ENCODE results near the gene RBMS2. TPM values are rescaled to one million over a fixed set of nuclear protein-coding genes. Genes with fewer than 3 reads are reported as not detected.
"Not testable (repeated sequence)": the region's sequence is repeated elsewhere in the genome, so short reads cannot be mapped to it uniquely, and the experiment has no call there.

RBMS2 gene
- polyA plus RNA-seq, 3 donors = 5.1 to 8.2 (median 6.5) TPM

DNA sequence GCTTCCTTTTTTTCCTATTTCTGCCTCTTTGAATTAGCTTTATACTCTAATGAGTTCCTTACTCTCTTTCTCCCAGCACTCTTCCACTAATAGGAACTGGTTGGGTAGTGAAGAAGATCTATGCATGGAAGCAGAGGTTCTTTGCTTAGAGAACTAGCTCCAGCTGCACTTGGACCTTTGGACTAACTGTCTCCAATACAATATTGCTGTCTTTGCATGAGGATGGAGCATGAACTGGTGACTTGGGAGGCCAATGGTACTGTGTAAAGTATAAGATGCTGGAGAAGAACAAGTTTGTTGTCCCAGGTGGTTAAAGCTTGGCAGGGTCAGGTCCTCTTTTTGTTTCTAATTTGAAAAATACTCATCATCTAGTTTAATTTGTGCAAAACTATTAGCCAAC lies 31.3 kb upstream of the RBMS2 start:
- Histone ChIP-seq H3K4me2 (replicated peaks; ENCODE audit: extremely low read depth, low read length, poor library complexity, severe bottlenecking) (no peak overlapping the region), H3K4me1 (ENCODE audit: control insufficient read depth in 1 of 2, insufficient read depth in 2 of 2, low read length in 2 of 2) (peaks cover 15 to 20% of the 10 kb centered on the region in 2 donors), H3K4me3 (replicated peaks in 1 of 3; ENCODE audit: low read depth in 2 of 3, low read length in 3 of 3) (no peak overlapping the region), H2AFZ (ENCODE audit: insufficient read depth, low read depth, low read length, poor library complexity, severe bottlenecking) (no peak overlapping the region), H4K20me1 (ENCODE audit: insufficient read depth, low read length) (no peaks in the 10 kb centered on the region), H3K9me3 (replicated peaks in 1 of 2; ENCODE audit: control insufficient read depth in 1 of 2, insufficient read depth in 1 of 2, low read length in 2 of 2) (peaks cover 6 to 17% of the 10 kb centered on the region in 2 donors), H3K9ac (ENCODE audit: insufficient read depth, low read length, poor library complexity, severe bottlenecking) (no peak overlapping the region), H3K36me3 (replicated peaks in 1 of 2; ENCODE audit: control insufficient read depth in 1 of 2, insufficient read depth in 2 of 2, low read length in 2 of 2) (no peaks in the 10 kb centered on the region), H3K27me3 (ENCODE audit: control insufficient read depth in 2 of 2, insufficient read depth in 2 of 2, low read length in 2 of 2) (peaks cover 27 to 53% of the 10 kb centered on the region in 2 donors), H3K27ac (ENCODE audit: low read depth in 1 of 2, low read length in 2 of 2) (no peak overlapping the region), H3K79me2 (ENCODE audit: insufficient read depth, low read length) (no peaks in the 10 kb centered on the region)
- Mint-ChIP-seq H3K4me1 (peaks cover 26% of the 10 kb centered on the region), H3K27ac (no peak overlapping the region), H3K4me3 (peak overlapping the region in 1 of 2 donors; percentile 26), H3K36me3 (peaks cover 6 to 8% of the 10 kb centered on the region in 2 donors), H3K9me3 (peaks cover 5 to 32% (median 21%) of the 10 kb centered on the region in 7 donors), H3K27me3 (ENCODE audit: low read depth in 3 of 3) (peaks cover 49 to 63% (median 58%) of the 10 kb centered on the region in 3 donors)
- no peak for DNase-seq
- intact Hi-C loops (cut with micrococcal nuclease) = no loop called here
- TF ChIP-seq, protein P1, sequence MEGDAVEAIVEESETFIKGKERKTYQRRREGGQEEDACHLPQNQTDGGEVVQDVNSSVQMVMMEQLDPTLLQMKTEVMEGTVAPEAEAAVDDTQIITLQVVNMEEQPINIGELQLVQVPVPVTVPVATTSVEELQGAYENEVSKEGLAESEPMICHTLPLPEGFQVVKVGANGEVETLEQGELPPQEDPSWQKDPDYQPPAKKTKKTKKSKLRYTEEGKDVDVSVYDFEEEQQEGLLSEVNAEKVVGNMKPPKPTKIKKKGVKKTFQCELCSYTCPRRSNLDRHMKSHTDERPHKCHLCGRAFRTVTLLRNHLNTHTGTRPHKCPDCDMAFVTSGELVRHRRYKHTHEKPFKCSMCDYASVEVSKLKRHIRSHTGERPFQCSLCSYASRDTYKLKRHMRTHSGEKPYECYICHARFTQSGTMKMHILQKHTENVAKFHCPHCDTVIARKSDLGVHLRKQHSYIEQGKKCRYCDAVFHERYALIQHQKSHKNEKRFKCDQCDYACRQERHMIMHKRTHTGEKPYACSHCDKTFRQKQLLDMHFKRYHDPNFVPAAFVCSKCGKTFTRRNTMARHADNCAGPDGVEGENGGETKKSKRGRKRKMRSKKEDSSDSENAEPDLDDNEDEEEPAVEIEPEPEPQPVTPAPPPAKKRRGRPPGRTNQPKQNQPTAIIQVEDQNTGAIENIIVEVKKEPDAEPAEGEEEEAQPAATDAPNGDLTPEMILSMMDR (IDR thresholded peaks at IDR 0.05) = no peak

DNA sequence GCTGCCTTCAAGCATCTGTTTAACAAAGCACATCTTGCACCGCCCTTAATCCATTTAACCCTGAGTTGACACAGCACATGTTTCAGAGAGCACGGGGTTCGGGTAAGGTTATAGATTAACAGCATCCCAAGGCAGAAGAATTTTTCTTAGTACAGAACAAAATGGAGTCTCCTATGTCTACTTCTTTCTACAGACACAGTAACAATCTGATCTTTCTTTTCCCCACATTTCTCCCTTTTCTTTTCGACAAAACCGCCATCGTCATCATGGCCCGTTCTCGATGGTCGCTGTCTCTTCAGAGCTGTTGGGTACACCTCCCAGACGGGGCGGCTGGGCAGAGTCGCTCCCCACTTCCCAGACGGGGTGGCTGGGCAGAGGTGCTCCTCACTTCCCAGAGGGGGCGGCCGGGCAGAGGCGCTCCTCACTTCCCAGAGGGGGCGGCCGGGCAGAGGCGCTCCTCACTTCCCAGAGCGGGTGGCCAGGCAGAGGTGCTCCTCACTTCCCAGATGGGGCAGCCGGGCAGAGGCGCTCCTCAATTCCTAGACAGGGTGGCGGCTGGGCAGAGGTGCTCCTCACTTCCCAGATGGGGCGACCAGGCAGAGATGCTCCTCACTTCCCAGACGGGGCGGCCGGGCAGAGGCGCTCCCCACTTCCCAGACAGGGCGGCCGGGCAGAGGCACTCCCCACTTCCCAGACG lies 28.1 kb upstream of the RBMS2 start:
- 96% methylated on average over 25 of the region's 31 CpGs for WGBS (ENCODE audit: insufficient coverage)
- DNase-seq; H3K27ac ChIP-seq (ENCODE audit: low read depth in 1 of 2, low read length in 2 of 2); H2AFZ ChIP-seq (ENCODE audit: insufficient read depth, low read depth, low read length, poor library complexity, severe bottlenecking); H3K4me1 Mint-ChIP-seq; H3K79me2 ChIP-seq (ENCODE audit: insufficient read depth, low read length); H3K4me1 ChIP-seq (ENCODE audit: control insufficient read depth in 1 of 2, insufficient read depth in 2 of 2, low read length in 2 of 2); H3K27ac Mint-ChIP-seq; H3K36me3 Mint-ChIP-seq; H4K20me1 ChIP-seq (ENCODE audit: insufficient read depth, low read length); intact Hi-C loops (cut with micrococcal nuclease); H3K4me3 ChIP-seq (replicated peaks in 1 of 3; ENCODE audit: low read depth in 2 of 3, low read length in 3 of 3); H3K36me3 ChIP-seq (replicated peaks in 1 of 2; ENCODE audit: control insufficient read depth in 1 of 2, insufficient read depth in 2 of 2, low read length in 2 of 2); H3K4me3 Mint-ChIP-seq; H3K9ac ChIP-seq (ENCODE audit: insufficient read depth, low read length, poor library complexity, severe bottlenecking); H3K4me2 ChIP-seq (replicated peaks; ENCODE audit: extremely low read depth, low read length, poor library complexity, severe bottlenecking): not testable (repeated sequence)
- H3K27me3 ChIP-seq (ENCODE audit: control insufficient read depth in 2 of 2, insufficient read depth in 2 of 2, low read length in 2 of 2) = peaks cover 16 to 35% of the 10 kb centered on the region in 2 donors
- peaks cover 6 to 16% of the 10 kb centered on the region in 2 donors for H3K9me3 ChIP-seq (replicated peaks in 1 of 2; ENCODE audit: control insufficient read depth in 1 of 2, insufficient read depth in 1 of 2, low read length in 2 of 2)
- peaks cover 32 to 42% (median 34%) of the 10 kb centered on the region in 3 donors for H3K27me3 Mint-ChIP-seq (ENCODE audit: low read depth in 3 of 3)
- H3K9me3 Mint-ChIP-seq = peaks cover under 1 to 22% (median 16%) of the 10 kb centered on the region in 7 donors

DNA sequence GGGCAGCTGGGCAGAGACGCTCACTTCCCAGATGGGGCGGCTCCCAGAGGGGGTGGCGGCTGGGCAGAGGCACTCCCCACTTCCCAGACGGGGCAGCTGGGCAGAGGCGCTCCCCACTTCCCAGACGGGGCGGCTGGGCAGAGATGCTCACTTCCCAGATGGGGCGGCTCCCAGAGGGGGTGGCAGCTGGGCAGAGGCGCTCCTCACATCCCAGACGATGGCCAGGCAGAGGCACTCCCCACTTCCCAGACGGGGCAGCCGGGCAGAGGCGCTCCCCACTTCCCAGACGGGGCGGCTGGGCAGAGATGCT lies 27.6 kb upstream of the RBMS2 start:
- H3K79me2 ChIP-seq (ENCODE audit: insufficient read depth, low read length); H3K9ac ChIP-seq (ENCODE audit: insufficient read depth, low read length, poor library complexity, severe bottlenecking); H3K27ac Mint-ChIP-seq; DNase-seq; H3K4me1 ChIP-seq (ENCODE audit: control insufficient read depth in 1 of 2, insufficient read depth in 2 of 2, low read length in 2 of 2); H4K20me1 ChIP-seq (ENCODE audit: insufficient read depth, low read length); H3K4me3 Mint-ChIP-seq; H3K4me2 ChIP-seq (replicated peaks; ENCODE audit: extremely low read depth, low read length, poor library complexity, severe bottlenecking); H3K4me3 ChIP-seq (replicated peaks in 1 of 3; ENCODE audit: low read depth in 2 of 3, low read length in 3 of 3); intact Hi-C loops (cut with micrococcal nuclease); H3K4me1 Mint-ChIP-seq; H2AFZ ChIP-seq (ENCODE audit: insufficient read depth, low read depth, low read length, poor library complexity, severe bottlenecking); H3K36me3 Mint-ChIP-seq; H3K36me3 ChIP-seq (replicated peaks in 1 of 2; ENCODE audit: control insufficient read depth in 1 of 2, insufficient read depth in 2 of 2, low read length in 2 of 2); H3K27ac ChIP-seq (ENCODE audit: low read depth in 1 of 2, low read length in 2 of 2): not testable (repeated sequence)
- Histone ChIP-seq H3K9me3 (replicated peaks in 1 of 2; ENCODE audit: control insufficient read depth in 1 of 2, insufficient read depth in 1 of 2, low read length in 2 of 2) (peaks cover 2 to 14% of the 10 kb centered on the region in 2 donors), H3K27me3 (ENCODE audit: control insufficient read depth in 2 of 2, insufficient read depth in 2 of 2, low read length in 2 of 2) (peaks cover 11 to 30% of the 10 kb centered on the region in 2 donors)
- WGBS (ENCODE audit: insufficient coverage) = 100% methylated on average over 11 of the region's 15 CpGs
- peaks cover 27 to 38% (median 30%) of the 10 kb centered on the region in 3 donors for H3K27me3 Mint-ChIP-seq (ENCODE audit: low read depth in 3 of 3)
- H3K9me3 Mint-ChIP-seq = peaks cover 0 to 17% (median 11%) of the 10 kb centered on the region in 7 donors

DNA sequence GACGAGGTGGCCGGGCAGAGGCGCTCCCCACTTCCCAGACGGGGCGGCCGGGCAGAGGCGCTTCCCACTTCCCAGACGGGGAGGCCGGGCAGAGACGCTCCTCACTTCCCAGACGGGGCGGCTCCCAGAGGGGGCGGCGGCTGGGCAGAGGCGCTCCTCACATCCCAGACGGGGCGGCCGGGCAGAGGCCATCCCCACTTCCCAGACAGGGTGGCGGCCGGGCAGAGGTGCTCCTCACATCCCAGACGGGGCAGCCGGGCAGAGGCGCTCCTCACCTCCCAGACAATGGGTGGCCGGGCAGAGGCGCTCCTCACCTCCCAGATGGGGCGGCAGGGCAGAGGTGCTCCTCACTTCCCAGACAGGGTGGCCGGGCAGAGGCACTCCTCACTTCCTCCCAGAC lies 27.1 kb upstream of the RBMS2 start:
- DNase-seq; H3K4me3 Mint-ChIP-seq; H3K79me2 ChIP-seq (ENCODE audit: insufficient read depth, low read length); H3K9ac ChIP-seq (ENCODE audit: insufficient read depth, low read length, poor library complexity, severe bottlenecking); H3K27ac Mint-ChIP-seq; H3K36me3 ChIP-seq (replicated peaks in 1 of 2; ENCODE audit: control insufficient read depth in 1 of 2, insufficient read depth in 2 of 2, low read length in 2 of 2); H3K4me2 ChIP-seq (replicated peaks; ENCODE audit: extremely low read depth, low read length, poor library complexity, severe bottlenecking); H2AFZ ChIP-seq (ENCODE audit: insufficient read depth, low read depth, low read length, poor library complexity, severe bottlenecking); H3K4me3 ChIP-seq (replicated peaks in 1 of 3; ENCODE audit: low read depth in 2 of 3, low read length in 3 of 3); intact Hi-C loops (cut with micrococcal nuclease); H3K27ac ChIP-seq (ENCODE audit: low read depth in 1 of 2, low read length in 2 of 2); H3K4me1 Mint-ChIP-seq; H3K4me1 ChIP-seq (ENCODE audit: control insufficient read depth in 1 of 2, insufficient read depth in 2 of 2, low read length in 2 of 2); H4K20me1 ChIP-seq (ENCODE audit: insufficient read depth, low read length); H3K36me3 Mint-ChIP-seq: not testable (repeated sequence)
- peaks cover 0 to 14% of the 10 kb centered on the region in 2 donors for H3K9me3 ChIP-seq (replicated peaks in 1 of 2; ENCODE audit: control insufficient read depth in 1 of 2, insufficient read depth in 1 of 2, low read length in 2 of 2)
- H3K9me3 Mint-ChIP-seq = peaks cover 0 to 13% (median 8%) of the 10 kb centered on the region in 7 donors
- H3K27me3 ChIP-seq (ENCODE audit: control insufficient read depth in 2 of 2, insufficient read depth in 2 of 2, low read length in 2 of 2) = peaks cover 7 to 26% of the 10 kb centered on the region in 2 donors
- 95% methylated on average over 25 of the region's 27 CpGs for WGBS (ENCODE audit: insufficient coverage)
- peaks cover 23 to 33% (median 26%) of the 10 kb centered on the region in 3 donors for H3K27me3 Mint-ChIP-seq (ENCODE audit: low read depth in 3 of 3)

All from CD14-positive monocyte (primary cell).